B cell (primary cell): ENCODE data around the gene KCNQ5. TPM values are rescaled to one million over a fixed set of nuclear protein-coding genes. Genes with fewer than 3 reads are reported as not detected.

ENCODE experiments used
- ATAC-seq: fragments of 200-7000 bp; cut with Tn5 transposase; one replicate; pipeline ENCODE4 v1.10.0; 2021; ENCODE audit warnings: low read depth, mild to moderate bottlenecking, moderate number of reproducible peaks, moderate library complexity
- CTCF ChIA-PET: fragments of 350-600 bp; sonication (Branson Sonifier 250); formaldehyde crosslinking; loops from one replicate; lab custom pipeline; 2021; ENCODE audit warnings: antibody characterized with exemption, inconsistent platforms; lab: Charles Lee
- POLR2A ChIA-PET: fragments of 350-600 bp; sonication (Branson Sonifier 250); formaldehyde crosslinking; loops from one replicate; lab custom pipeline; 2021; ENCODE audit warnings: antibody characterized with exemption; lab: Charles Lee
- DNase-seq: peaks from one replicate; pipeline ENCODE4 v3.0.0; 2013
- H2AFZ ChIP-seq: 2 replicates; pipeline ENCODE4 v1.6.1; 2012; ENCODE audit warnings: mild to moderate bottlenecking, low read depth, low read length; ENCODE audit not compliant: insufficient read depth, poor library complexity, severe bottlenecking
- H3K27ac ChIP-seq, 2 donors: 1 replicate in 1 of 2; 2 replicates in 1 of 2; pipeline ENCODE4 v1.5.1; 2012 to 2013; ENCODE audit warnings: low read length in 2 of 2, mild to moderate bottlenecking in 2 of 2, moderate library complexity in 1 of 2
- H3K27me3 ChIP-seq, 4 experiments: fragments of 200-600 bp in 1 of 4; sonication (generic) in 1 of 4; replicated peaks in 1 of 4; 1 replicate in 2 of 4; 2 replicates in 2 of 4; pipeline versions ENCODE4 v1.6.1 to v1.7.0; 2013 to 2016; ENCODE audit warnings: low read length in 3 of 4, mild to moderate bottlenecking in 2 of 4, mixed read lengths in 1 of 4, moderate library complexity in 1 of 4; ENCODE audit not compliant: insufficient read depth in 4 of 4, control insufficient read depth in 3 of 4; ENCODE audit errors: control extremely low read depth in 1 of 4
- H3K36me3 ChIP-seq, 2 experiments: replicated peaks in 1 of 2; 1 replicate in 1 of 2; 2 replicates in 1 of 2; pipeline versions ENCODE4 v1.6.1 to v1.7.1; 2013; ENCODE audit warnings: low read length in 1 of 2; ENCODE audit not compliant: insufficient read depth in 2 of 2, control insufficient read depth in 1 of 2; ENCODE audit errors: control extremely low read depth in 1 of 2, extremely low read depth in 1 of 2
- H3K4me1 ChIP-seq, 2 donors: fragments of 200-600 bp in 1 of 2; sonication (generic) in 1 of 2; 1 replicate in 1 of 2; 2 replicates in 1 of 2; pipeline versions ENCODE4 v1.5.1 to v1.6.1; 2013 to 2017; ENCODE audit warnings: low read length in 2 of 2; ENCODE audit not compliant: control insufficient read depth in 2 of 2, insufficient read depth in 2 of 2
- H3K4me2 ChIP-seq: replicated peaks from 2 replicates; pipeline ENCODE3; 2012; ENCODE audit warnings: mild to moderate bottlenecking, low read depth, low read length; ENCODE audit not compliant: poor library complexity, severe bottlenecking
- H3K4me3 ChIP-seq, 5 experiments: fragments of 200-600 bp in 1 of 5; sonication (generic) in 1 of 5; 1 replicate in 3 of 5; 2 replicates in 2 of 5; pipeline versions ENCODE4 v1.5.1 to v1.7.0; 2011 to 2016; ENCODE audit warnings: low read length in 4 of 5, mild to moderate bottlenecking in 4 of 5, low read depth in 2 of 5, control low read depth in 1 of 5, moderate library complexity in 1 of 5; ENCODE audit not compliant: insufficient read depth in 1 of 5; ENCODE audit errors: control extremely low read depth in 1 of 5, extremely low read depth in 1 of 5
- H3K79me2 ChIP-seq: fragments of 200-600 bp; sonication (generic); one replicate; pipeline ENCODE4 v1.6.0; 2016; ENCODE audit warnings: low read length; ENCODE audit not compliant: control insufficient read depth, insufficient read depth
- H3K9ac ChIP-seq: fragments of 200-600 bp; sonication (generic); 2 replicates; pipeline ENCODE4 v1.6.1; 2017; ENCODE audit warnings: mild to moderate bottlenecking, low read length, moderate library complexity
- H3K9me3 ChIP-seq, 3 donors: one replicate each; pipeline versions ENCODE4 v1.6.1 to v1.7.1; 2013; ENCODE audit warnings: low read length in 2 of 3; ENCODE audit not compliant: control insufficient read depth in 2 of 3, insufficient read depth in 1 of 3; ENCODE audit errors: control extremely low read depth in 1 of 3
- H4K20me1 ChIP-seq: 2 replicates; pipeline ENCODE4 v1.6.0; 2012; ENCODE audit warnings: mild to moderate bottlenecking, low read length; ENCODE audit not compliant: insufficient read depth, control insufficient read depth, poor library complexity, severe bottlenecking
- H3K27ac Mint-ChIP-seq: one replicate; pipeline ENCODE4 v1.8.0; 2021; ENCODE audit warnings: mixed read lengths
- H3K27me3 Mint-ChIP-seq: one replicate; pipeline ENCODE4 v1.8.0; 2021; ENCODE audit warnings: mixed read lengths
- H3K4me1 Mint-ChIP-seq: one replicate; pipeline ENCODE4 v1.8.0; 2021; ENCODE audit warnings: mixed read lengths
- H3K4me3 Mint-ChIP-seq: one replicate; pipeline ENCODE4 v1.8.0; 2021; ENCODE audit warnings: mixed read lengths
- H3K9me3 Mint-ChIP-seq: one replicate; pipeline ENCODE4 v1.8.0; 2022; ENCODE audit warnings: mixed read lengths; ENCODE audit not compliant: insufficient read depth
- EZH2 ChIP-seq: IDR thresholded peaks from 2 replicates; pipeline ENCODE4 v1.6.1; 2012; ENCODE audit warnings: borderline replicate concordance, low read depth, mild to moderate bottlenecking, moderate library complexity, low read length; ENCODE audit not compliant: insufficient read depth, poor library complexity, severe bottlenecking
- WGBS: methylation state at CpG from one replicate; pipeline ENCODE4 v1.1.5; 2013; ENCODE audit warnings: missing lambda C conversion rate; ENCODE audit not compliant: insufficient coverage; 5-methylcytosine and 5-hydroxymethylcytosine counted together
- intact Hi-C: fragments of 100-400 bp; cut with micrococcal nuclease; formaldehyde crosslinking; loops from one replicate; pipeline ENCODE4 v1.10.0; 2022
- polyA plus RNA-seq: library from polyadenylated mRNA; depleted of rRNA; stranded (reverse); fragments of >200 nt; gene quantifications from 2 replicates; pipeline ENCODE4 v1.2.3, GENCODE V29; 2012
- total RNA-seq, 2 donors: library from RNA; stranded (reverse); fragments of 120-200 nt in 1 of 2; gene quantifications; 1 replicate in 1 of 2; 2 replicates in 1 of 2; pipeline versions ENCODE4 v1.2.3 to v1.2.4, GENCODE V29; 2013 to 2022
- TF ChIP-seq, protein P1 (sequence below): fragments of 200-600 bp; IDR thresholded peaks from one replicate; pipeline ENCODE4 v1.8.0; 2022; ENCODE audit warnings: antibody characterized with exemption, mild to moderate bottlenecking

The KCNQ5 gene
- total and polyA plus RNA-seq, 2 donors (not counting 1 experiment from before 2014, with no cell fraction given) = 2.3 to 9.4 TPM

DNA sequence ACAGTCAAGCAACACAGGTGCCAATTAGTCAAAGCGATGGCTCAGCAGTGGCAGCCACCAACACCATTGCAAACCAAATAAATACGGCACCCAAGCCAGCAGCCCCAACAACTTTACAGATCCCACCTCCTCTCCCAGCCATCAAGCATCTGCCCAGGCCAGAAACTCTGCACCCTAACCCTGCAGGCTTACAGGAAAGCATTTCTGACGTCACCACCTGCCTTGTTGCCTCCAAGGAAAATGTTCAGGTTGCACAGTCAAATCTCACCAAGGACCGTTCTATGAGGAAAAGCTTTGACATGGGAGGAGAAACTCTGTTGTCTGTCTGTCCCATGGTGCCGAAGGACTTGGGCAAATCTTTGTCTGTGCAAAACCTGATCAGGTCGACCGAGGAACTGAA is 572.9 kb downstream of the KCNQ5 start:
- Histone ChIP-seq H3K36me3 (peaks cover 5 to 6% of the 10 kb centered on the region in 2 experiments), H3K79me2 (no peaks in the 10 kb centered on the region), H4K20me1 (no peaks in the 10 kb centered on the region), H3K9me3 (no peaks in the 10 kb centered on the region), H3K9ac (no peak overlapping the region), H2AFZ (no peak overlapping the region), H3K4me2 (no peak overlapping the region), H3K27me3 (no peaks in the 10 kb centered on the region), H3K4me1 (no peaks in the 10 kb centered on the region), H3K4me3 (no peak overlapping the region), H3K27ac (no peak overlapping the region)
- no peaks in the 10 kb centered on the region for H3K4me1 Mint-ChIP-seq
- ATAC-seq (no peak), DNase-seq (no peak)
- POLR2A ChIA-PET = no interaction called here
- CTCF ChIA-PET = no interaction called here
- 100% methylated on average over 7 of the region's 7 CpGs for WGBS
- no peaks in the 10 kb centered on the region for H3K27me3 Mint-ChIP-seq
- TF ChIP-seq, protein P1, sequence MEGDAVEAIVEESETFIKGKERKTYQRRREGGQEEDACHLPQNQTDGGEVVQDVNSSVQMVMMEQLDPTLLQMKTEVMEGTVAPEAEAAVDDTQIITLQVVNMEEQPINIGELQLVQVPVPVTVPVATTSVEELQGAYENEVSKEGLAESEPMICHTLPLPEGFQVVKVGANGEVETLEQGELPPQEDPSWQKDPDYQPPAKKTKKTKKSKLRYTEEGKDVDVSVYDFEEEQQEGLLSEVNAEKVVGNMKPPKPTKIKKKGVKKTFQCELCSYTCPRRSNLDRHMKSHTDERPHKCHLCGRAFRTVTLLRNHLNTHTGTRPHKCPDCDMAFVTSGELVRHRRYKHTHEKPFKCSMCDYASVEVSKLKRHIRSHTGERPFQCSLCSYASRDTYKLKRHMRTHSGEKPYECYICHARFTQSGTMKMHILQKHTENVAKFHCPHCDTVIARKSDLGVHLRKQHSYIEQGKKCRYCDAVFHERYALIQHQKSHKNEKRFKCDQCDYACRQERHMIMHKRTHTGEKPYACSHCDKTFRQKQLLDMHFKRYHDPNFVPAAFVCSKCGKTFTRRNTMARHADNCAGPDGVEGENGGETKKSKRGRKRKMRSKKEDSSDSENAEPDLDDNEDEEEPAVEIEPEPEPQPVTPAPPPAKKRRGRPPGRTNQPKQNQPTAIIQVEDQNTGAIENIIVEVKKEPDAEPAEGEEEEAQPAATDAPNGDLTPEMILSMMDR = no peak
- no peak for TF ChIP-seq EZH2
- intact Hi-C loops = no loop called here
- no peaks in the 10 kb centered on the region for H3K9me3 Mint-ChIP-seq
- H3K27ac Mint-ChIP-seq = no peak overlapping the region
- no peak overlapping the region for H3K4me3 Mint-ChIP-seq

DNA sequence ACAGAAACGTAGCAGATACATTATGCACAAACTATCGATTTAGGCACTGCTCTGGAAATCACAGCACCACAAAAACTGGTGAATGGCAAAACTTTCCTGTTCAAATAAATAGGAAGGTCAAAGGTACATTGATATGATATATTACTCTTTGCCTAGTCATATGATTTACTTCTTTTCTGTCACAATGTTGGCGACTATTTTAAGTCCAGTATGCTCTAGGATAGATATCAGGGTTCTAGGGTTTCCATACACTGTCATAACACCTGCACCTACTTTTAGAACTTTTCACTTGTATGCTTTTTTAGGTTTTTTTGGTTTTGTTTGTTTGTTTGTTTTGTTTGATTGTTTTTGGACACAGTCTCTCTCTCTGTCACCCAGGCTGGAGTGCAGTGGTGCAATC is 578.4 kb downstream of the KCNQ5 start:
- no peak for DNase-seq
- no peak overlapping the region for H3K27ac ChIP-seq
- intact Hi-C loops = no loop called here
- Mint-ChIP-seq H3K27me3 (no peaks in the 10 kb centered on the region), H3K9me3 (no peaks in the 10 kb centered on the region), H3K4me3 (no peak overlapping the region), H3K4me1 (no peaks in the 10 kb centered on the region), H3K27ac (no peak overlapping the region)
- no peaks in the 10 kb centered on the region for H3K4me1 ChIP-seq
- no peak overlapping the region for H3K4me2 ChIP-seq
- 100% methylated on average over 1 of the region's 3 CpGs for WGBS
- no peak overlapping the region for H3K4me3 ChIP-seq
- no peaks in the 10 kb centered on the region for H3K27me3 ChIP-seq
- no peak for ATAC-seq
- no peaks in the 10 kb centered on the region for H4K20me1 ChIP-seq
- no peak overlapping the region for H2AFZ ChIP-seq
- H3K9me3 ChIP-seq = no peaks in the 10 kb centered on the region
- H3K9ac ChIP-seq = no peak overlapping the region
- H3K79me2 ChIP-seq = no peaks in the 10 kb centered on the region
- peaks cover 0 to under 1% of the 10 kb centered on the region in 2 experiments for H3K36me3 ChIP-seq
- TF ChIP-seq EZH2 = no peak
- TF ChIP-seq, protein P1 = no peak
- ChIA-PET POLR2A (no interaction called here), CTCF (no interaction called here)
